Activated CD8-positive, alpha-beta T cell treated with anti-CD3 and anti-CD28 coated beads for 36 hours (primary cell): ENCODE measurements around the gene PGGHG. TPM values are rescaled to one million over a fixed set of nuclear protein-coding genes. Genes with fewer than 3 reads are reported as not detected.

Experiments used
- ATAC-seq: fragments of 200-7000 bp; cut with Tn5 transposase; one replicate; pipeline ENCODE4 v1.10.0; 2021; ENCODE audit warnings: mild to moderate bottlenecking, moderate library complexity
- CTCF ChIA-PET: fragments of 350-600 bp; sonication (Branson Sonifier 250); formaldehyde crosslinking; loops from one replicate; lab custom pipeline; 2021; ENCODE audit warnings: antibody characterized with exemption; lab: Charles Lee
- POLR2A ChIA-PET: fragments of 350-600 bp; sonication (Branson Sonifier 250); formaldehyde crosslinking; loops from one replicate; lab custom pipeline; 2021; ENCODE audit warnings: antibody characterized with exemption; lab: Charles Lee
- DNase-seq: peaks from one replicate; pipeline ENCODE4 v3.0.0-alpha.2; 2020
- H3K27ac Mint-ChIP-seq: one replicate; pipeline ENCODE4 v1.8.0; 2021; ENCODE audit warnings: mild to moderate bottlenecking, mixed read lengths
- H3K27me3 Mint-ChIP-seq: one replicate; pipeline ENCODE4 v1.8.0; 2021; ENCODE audit warnings: mixed read lengths
- H3K36me3 Mint-ChIP-seq: one replicate; pipeline ENCODE4 v1.8.0; 2021; ENCODE audit warnings: low read depth, mixed read lengths
- H3K4me1 Mint-ChIP-seq: one replicate; pipeline ENCODE4 v1.8.0; 2021; ENCODE audit warnings: low read depth, mixed read lengths
- H3K4me3 Mint-ChIP-seq: one replicate; pipeline ENCODE4 v1.8.0; 2021; ENCODE audit warnings: mild to moderate bottlenecking, moderate library complexity, mixed read lengths
- H3K9me3 Mint-ChIP-seq: one replicate; pipeline ENCODE4 v1.8.0; 2021; ENCODE audit warnings: mixed read lengths
- CTCF ChIP-seq: fragments of 200-600 bp; IDR thresholded peaks from one replicate; pipeline ENCODE4 v1.8.0; 2022; ENCODE audit warnings: antibody characterized with exemption, mild to moderate bottlenecking
- intact Hi-C: fragments of 100-400 bp; cut with micrococcal nuclease; formaldehyde crosslinking; loops from one replicate; pipeline ENCODE4 v1.10.0; 2022
- total RNA-seq, 2 experiments: library from RNA; stranded (reverse); gene quantifications; one replicate each; pipeline ENCODE4 v1.2.3, GENCODE V29; 2021

PGGHG gene
- total RNA-seq, 2 experiments from 2014 or later, result 298 to 308 TPM

DNA sequence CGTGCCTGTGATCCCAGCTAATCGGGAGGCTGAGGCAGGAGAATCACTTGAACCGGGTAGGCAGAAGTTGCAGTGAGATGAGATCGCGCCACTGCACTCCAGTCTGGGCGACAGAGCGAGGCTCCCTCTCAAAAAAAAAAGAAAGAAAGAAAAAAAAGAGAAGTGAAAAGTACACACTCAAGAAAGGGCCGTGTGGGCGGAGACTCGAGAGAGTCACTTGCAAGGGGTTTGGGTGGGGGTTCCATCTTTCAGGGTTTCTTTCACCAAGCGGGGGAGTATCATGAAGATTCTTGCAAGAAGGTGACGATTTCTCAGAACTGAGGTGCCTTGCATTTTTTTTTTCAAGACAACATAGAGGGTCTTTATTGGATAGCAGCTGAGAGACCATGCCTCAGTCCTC lies 14.4 kb downstream of the PGGHG start:
- DNase-seq, result peak; percentile 75
- TF ChIP-seq CTCF, result no peak
- ChIA-PET CTCF (interaction anchor here (0.6 to 2.1 kb wide), 3 partner anchors 9 to 60 kb away, joined by 3 to 20 read pairs (median 3); no protein-coding TSS in a partner anchor), POLR2A (interaction anchor here (0.9 to 1.6 kb wide), 4 partner anchors 9 to 53 kb away, joined by 3 to 6 read pairs (median 4); no protein-coding TSS in a partner anchor)
- peaks cover 6% of the 10 kb centered on the region for H3K27me3 Mint-ChIP-seq
- peaks cover 51% of the 10 kb centered on the region for H3K4me1 Mint-ChIP-seq
- H3K27ac Mint-ChIP-seq, result no peak overlapping the region
- no peaks in the 10 kb centered on the region for H3K9me3 Mint-ChIP-seq
- ATAC-seq, result no peak
- no peak overlapping the region for H3K4me3 Mint-ChIP-seq
- intact Hi-C loops, result no loop called here
- H3K36me3 Mint-ChIP-seq, result peaks cover 4% of the 10 kb centered on the region

GRCh38 chr11:304061-304506 lies 15.2 kb downstream of the PGGHG start:
- Mint-ChIP-seq H3K4me3 (no peak overlapping the region), H3K27ac (no peak overlapping the region), H3K36me3 (peaks cover 11% of the 10 kb centered on the region), H3K4me1 (peaks cover 47% of the 10 kb centered on the region), H3K9me3 (no peaks in the 10 kb centered on the region), H3K27me3 (peaks cover 6% of the 10 kb centered on the region)
- ATAC-seq (no peak), DNase-seq (no peak)
- TF ChIP-seq CTCF, result no peak
- ChIA-PET CTCF (interaction anchor here (0.9 to 6.4 kb wide), 14 partner anchors 10 to 215 kb away, joined by 3 to 51 read pairs (median 6); partner anchors contain the start of gene NLRP6), POLR2A (interaction anchor here (0.7 to 4.4 kb wide), 8 partner anchors 10 to 97 kb away, joined by 3 to 36 read pairs (median 4); partner anchors contain the start of genes BET1L, IFITM1 and NLRP6)
- intact Hi-C loops, result loop anchor here (2.0 kb wide), 1 partner anchor 59 kb away; no protein-coding TSS in a partner anchor

GRCh38 chr11:304915-305843 lies 16.3 kb downstream of the PGGHG start:
- peaks cover 5% of the 10 kb centered on the region for H3K27me3 Mint-ChIP-seq
- no peak overlapping the region for H3K4me3 Mint-ChIP-seq
- TF ChIP-seq CTCF, result peak; percentile 86
- ATAC-seq (peak; percentile 25), DNase-seq (peak; percentile 85)
- H3K36me3 Mint-ChIP-seq, result peaks cover 20% of the 10 kb centered on the region
- intact Hi-C loops, result loop anchor here (2.0 kb wide), 1 partner anchor 58 kb away; no protein-coding TSS in a partner anchor
- ChIA-PET POLR2A (interaction anchor here (0.7 to 4.4 kb wide), 13 partner anchors 11 to 201 kb away, joined by 3 to 36 read pairs (median 3); partner anchors contain the start of genes BET1L, IFITM1 and NLRP6), CTCF (interaction anchor here (0.7 to 6.4 kb wide), 25 partner anchors 9 to 213 kb away, joined by 3 to 51 read pairs (median 6); partner anchors contain the start of genes NLRP6, PGGHG and PSMD13)
- H3K4me1 Mint-ChIP-seq, result peaks cover 49% of the 10 kb centered on the region
- no peak overlapping the region for H3K27ac Mint-ChIP-seq
- no peaks in the 10 kb centered on the region for H3K9me3 Mint-ChIP-seq

GRCh38 chr11:305844-306211 lies 16.9 kb downstream of the PGGHG start:
- intact Hi-C loops, result loop anchor here (2.0 kb wide), 1 partner anchor 57 kb away; no protein-coding TSS in a partner anchor
- DNase-seq (no peak), ATAC-seq (no peak)
- H3K9me3 Mint-ChIP-seq, result no peaks in the 10 kb centered on the region
- no peak for TF ChIP-seq CTCF
- H3K4me1 Mint-ChIP-seq, result peaks cover 43% of the 10 kb centered on the region
- POLR2A ChIA-PET, result interaction anchor here (0.7 to 4.4 kb wide), 10 partner anchors 10 to 201 kb away, joined by 3 to 36 read pairs (median 3); partner anchors contain the start of gene IFITM1
- peaks cover 20% of the 10 kb centered on the region for H3K36me3 Mint-ChIP-seq
- H3K27me3 Mint-ChIP-seq, result no peaks in the 10 kb centered on the region
- CTCF ChIA-PET, result interaction anchor here (0.9 to 6.4 kb wide), 21 partner anchors 10 to 213 kb away, joined by 3 to 51 read pairs (median 7); partner anchors contain the start of genes NLRP6, PGGHG and PSMD13
- H3K4me3 Mint-ChIP-seq, result no peak overlapping the region
- H3K27ac Mint-ChIP-seq, result no peak overlapping the region
